ENCODE measurements around the gene RNASEH2A.

DNA sequence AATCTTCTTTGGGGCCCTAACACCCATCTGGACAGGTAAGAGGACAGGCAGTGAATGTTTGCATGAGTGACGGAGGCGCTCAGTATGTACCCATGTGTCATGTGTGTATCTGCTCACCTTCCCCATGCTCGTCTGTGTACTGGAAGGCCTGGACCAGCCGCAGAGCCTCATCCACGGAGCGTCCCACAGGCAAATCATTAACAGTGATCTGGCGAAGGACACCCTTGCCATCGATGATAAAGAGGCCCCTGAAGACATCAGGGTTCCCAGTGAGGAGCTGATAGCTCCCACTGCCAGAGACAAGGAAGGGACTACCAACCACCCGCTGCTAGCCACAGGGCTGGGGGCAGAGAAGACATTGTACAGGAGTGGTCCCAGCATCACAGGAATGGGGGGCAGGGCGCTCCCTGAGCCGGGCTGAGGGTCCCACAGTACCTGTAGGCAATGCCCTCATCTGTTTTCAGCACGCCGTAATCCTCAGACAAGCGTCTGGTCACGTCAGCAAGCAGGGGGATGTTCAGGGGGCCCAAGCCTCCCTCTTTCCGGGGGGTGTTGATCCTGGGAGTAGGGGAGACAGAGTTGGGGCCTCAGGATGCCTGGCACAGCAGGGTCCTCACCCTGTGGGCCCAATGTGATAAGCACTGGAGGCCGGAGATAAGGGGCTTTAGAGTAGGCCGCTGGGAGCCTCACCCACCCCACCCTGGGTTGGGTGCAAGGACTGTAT is 6.5 kb upstream of the RNASEH2A start:
- TF ChIP-seq CTCF (IDR thresholded peaks at IDR 0.05; ENCODE audit: low read length) (no peak), EZH2 (IDR thresholded peaks at IDR 0.05; ENCODE audit: borderline replicate concordance, low read length) (no peak)

Data from OCI-LY1 (cell line).